Neural progenitor cell (in vitro differentiated cells): ENCODE data around the gene MAN1A1.

Source experiments
- CTCF ChIP-seq: fragments of 200-600 bp; sonication (generic); IDR thresholded peaks from 2 replicates; pipeline ENCODE4 v1.5.1; 2017; ENCODE audit warnings: antibody characterized with exemption, mild to moderate bottlenecking
- EZH2 ChIP-seq: fragments of 200-600 bp; sonication (generic); IDR thresholded peaks from 2 replicates; pipeline ENCODE4 v1.6.1; 2017; ENCODE audit warnings: antibody characterized with exemption, mild to moderate bottlenecking, moderate library complexity

GRCh38 chr6:119323931-119324330, 25.6 kb downstream of the MAN1A1 start:
- TF ChIP-seq CTCF (no peak), EZH2 (no peak)
